ENCODE data around the gene CDHR5.
"Not testable (repeated sequence)": the region's sequence is repeated elsewhere in the genome, so short reads cannot be mapped to it uniquely, and the experiment has no call there.

Gene CDHR5, protein sequence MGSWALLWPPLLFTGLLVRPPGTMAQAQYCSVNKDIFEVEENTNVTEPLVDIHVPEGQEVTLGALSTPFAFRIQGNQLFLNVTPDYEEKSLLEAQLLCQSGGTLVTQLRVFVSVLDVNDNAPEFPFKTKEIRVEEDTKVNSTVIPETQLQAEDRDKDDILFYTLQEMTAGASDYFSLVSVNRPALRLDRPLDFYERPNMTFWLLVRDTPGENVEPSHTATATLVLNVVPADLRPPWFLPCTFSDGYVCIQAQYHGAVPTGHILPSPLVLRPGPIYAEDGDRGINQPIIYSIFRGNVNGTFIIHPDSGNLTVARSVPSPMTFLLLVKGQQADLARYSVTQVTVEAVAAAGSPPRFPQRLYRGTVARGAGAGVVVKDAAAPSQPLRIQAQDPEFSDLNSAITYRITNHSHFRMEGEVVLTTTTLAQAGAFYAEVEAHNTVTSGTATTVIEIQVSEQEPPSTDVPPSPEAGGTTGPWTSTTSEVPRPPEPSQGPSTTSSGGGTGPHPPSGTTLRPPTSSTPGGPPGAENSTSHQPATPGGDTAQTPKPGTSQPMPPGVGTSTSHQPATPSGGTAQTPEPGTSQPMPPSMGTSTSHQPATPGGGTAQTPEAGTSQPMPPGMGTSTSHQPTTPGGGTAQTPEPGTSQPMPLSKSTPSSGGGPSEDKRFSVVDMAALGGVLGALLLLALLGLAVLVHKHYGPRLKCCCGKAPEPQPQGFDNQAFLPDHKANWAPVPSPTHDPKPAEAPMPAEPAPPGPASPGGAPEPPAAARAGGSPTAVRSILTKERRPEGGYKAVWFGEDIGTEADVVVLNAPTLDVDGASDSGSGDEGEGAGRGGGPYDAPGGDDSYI

DNA sequence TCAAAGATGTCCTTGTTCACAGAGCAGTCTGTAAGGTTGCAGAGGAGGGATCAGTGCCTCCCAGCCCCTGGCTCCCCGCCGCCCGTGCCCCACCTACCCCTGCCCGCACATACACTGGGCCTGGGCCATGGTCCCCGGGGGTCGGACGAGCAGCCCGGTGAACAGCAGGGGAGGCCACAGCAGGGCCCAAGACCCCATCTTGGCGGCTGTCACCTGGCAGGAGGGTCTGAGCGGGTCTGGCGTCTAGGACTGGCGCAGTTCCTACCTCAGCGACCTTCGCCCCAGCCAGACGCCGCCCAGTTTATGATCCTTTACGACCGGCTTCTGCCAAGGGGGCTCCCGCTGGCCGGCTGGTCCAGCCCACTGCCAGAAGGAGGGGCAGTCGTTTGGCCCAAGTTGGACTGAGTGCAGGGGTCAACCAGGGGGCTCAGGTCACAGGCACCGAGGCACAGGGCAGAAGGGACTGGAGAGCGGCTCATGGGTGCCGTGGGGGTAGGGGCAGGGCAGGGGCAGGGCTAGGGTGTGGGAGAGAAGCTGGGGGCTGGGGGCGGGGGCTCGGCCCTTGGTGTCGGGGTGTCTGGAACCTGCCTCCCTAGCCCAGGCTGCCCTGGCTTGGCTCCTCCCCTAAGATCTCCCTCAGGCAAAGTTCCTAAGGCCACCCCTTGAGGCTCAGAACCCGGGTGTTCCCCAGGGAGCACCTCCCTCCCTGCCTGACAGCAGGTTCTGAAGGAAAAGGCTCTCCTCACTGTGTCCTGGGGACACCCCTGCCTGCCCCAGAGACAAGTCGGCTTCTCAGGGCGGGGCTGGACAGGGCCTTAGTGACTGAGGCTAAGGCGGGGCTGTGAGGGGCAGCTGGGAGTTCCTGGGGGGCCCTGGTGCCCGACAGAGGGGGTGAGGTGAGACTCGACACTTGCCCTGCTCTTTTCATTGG lies at the start of gene CDHR5:
TSS of gene CDHR5 (minus strand) at position 251 of the 931 bp plus-strand sequence. CDS start at position 198, 53 bp downstream.
- DNase-seq = no peak

DNA sequence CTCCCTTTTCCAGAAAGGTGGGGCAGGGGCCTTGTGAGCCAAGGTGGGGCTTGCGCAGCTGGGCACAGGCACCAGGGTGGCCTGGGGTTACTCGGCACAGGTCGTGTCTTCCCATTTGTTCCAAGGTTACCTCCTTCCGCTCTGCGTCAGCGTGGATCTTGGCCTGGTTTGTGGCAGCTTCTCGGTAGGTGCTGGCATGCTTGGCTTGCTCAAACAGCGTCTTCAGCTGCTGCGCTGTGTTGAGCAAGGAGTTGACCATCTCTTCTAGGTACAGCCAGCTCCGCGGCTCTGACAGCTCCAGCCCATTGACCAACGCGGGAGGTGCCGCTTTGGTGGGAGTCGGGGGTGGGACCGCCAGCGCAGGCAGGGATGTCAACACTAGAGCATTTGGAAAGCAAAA lies 49.7 kb upstream of the CDHR5 start:
- DNase-seq = no peak

DNA sequence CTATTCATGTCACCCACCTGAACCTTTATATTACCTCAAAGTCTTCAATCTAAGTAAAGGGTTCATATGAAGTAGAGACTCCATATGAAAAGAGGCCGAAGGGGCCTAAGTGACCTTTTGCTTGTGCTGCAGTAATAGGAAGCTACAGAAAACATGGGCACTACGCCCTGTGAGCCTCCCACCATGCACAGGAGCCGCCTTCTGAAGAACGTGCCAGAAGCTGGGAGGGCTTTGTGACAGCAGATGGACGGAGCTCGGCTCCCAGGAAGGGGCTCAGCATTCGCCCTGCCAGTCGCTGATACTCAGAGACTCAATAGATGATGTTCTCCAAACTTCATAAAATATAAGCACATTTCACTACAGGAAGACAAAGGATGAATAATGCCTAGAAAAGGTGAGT lies 49.1 kb upstream of the CDHR5 start:
- no peak for DNase-seq

DNA sequence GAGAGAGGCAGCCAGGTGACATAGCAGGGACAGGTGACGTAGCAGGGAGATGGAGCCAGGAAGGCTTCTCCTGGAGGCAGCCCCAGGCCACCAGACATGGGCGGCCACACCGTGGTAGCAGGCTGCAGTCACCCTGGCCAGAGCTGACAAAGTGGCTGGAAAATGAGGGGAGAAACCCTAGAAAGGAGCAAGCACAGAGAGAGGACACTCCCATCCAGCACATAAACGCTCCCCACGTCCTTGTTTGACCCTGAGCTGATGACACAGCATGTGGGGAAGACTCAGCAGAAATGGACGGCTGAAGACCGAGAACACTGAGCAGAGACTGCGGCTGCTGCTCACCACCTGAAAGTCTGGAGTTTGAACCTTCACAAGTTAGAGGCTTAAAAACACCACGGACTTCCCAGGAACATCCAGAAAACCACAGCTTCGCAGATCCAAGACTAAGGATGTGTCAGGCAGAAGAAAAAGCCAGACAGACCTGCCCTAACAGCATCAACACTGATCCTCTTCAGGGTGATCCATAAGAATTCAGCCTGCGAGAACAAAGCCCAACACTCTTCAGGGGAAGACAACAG lies 41.0 kb upstream of the CDHR5 start:
- DNase-seq = peak; percentile 21 to 29 (median 22)

DNA sequence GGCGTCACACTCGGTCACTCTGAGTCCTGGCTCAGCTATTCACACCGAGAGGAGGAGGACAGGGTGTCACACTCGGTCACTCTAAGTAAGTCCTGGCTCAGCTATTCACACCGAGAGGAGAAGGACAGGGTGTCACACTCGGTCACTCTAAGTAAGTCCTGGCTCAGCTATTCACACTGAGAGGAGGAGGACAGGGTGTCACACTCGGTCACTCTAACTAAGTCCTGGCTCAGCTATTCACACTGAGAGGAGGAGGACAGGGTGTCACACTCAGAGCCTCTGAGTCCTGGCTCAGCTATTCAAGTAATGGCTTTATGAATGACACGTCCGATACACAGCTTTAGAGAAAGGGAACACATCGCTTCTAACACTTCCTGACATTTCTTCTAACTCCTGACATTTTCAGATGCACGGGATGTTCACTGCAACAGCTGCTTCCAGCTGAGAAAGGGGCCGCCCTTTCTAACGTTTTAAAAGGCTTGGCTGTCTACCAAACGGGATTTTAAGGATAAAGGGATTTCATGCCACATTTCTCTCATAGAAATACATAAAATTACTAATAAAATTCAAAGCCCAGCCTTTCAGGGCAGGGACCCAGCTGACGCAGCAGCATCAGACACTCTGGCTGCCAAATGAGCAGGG lies 40.4 kb upstream of the CDHR5 start:
- DNase-seq = no peak

DNA sequence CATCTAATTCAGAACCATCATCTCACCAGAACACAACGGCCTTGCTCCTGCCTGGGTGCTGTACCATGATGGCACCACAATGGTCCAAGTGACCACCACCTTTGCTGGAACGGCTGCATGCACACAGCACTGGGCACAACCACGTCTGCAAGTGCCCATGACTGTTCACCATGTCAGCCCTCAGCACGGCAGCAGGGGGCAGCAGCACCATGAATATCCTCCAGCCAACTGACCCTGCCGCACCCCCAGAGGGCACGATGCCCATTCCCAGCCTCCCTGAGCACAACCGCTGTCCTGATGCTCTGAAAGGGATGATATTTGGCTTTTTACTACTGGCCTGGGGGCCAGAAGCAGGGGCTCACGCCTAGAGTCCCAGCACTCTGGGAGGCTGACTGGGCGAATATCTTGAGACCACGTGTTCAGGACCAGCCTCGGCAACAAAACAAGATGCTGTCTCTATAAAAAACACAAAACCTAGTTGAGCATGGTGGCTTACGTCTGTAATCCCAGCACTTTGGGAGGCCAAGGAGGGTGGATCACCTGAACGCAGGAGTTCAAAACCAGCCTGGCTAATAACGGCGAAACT lies 38.0 kb upstream of the CDHR5 start:
- peak; percentile 73 to 83 (median 75) for DNase-seq

DNA sequence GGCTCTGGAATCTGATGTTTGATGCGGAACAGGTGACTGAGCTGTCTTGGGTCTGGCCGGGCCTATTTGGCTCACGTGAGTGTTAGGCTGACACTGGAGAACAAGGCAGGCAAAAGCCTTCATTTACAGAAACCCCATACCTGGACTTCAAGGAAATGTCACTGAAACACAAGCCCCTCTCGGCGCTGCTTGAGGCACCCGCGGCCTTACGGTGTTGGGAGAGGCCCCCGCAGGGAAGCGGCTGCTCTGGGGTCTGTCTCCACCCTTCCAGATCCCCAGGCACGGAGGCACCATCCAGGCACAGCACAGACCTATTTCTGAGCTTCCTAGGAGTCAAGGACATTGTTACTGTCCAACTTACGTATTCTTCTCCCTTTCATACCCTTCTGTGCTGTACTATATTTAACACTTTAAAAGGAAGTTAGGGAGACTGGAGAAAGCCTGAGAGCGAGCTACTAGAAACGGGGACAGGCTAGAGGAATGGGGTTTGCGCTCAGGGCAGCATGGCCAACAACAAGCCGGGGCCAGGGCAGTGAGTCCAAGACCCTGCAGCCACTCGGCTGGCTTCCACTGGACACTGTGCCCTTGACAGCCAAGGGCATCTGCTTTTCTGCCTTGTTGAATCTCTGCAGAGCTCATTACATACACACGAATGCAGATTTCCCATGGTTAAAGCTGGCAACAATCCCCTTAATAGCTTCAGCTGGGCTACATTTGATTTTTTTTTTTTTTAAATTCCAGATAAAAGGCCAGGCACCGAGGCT lies 36.1 kb upstream of the CDHR5 start:
- DNase-seq = no peak

DNA sequence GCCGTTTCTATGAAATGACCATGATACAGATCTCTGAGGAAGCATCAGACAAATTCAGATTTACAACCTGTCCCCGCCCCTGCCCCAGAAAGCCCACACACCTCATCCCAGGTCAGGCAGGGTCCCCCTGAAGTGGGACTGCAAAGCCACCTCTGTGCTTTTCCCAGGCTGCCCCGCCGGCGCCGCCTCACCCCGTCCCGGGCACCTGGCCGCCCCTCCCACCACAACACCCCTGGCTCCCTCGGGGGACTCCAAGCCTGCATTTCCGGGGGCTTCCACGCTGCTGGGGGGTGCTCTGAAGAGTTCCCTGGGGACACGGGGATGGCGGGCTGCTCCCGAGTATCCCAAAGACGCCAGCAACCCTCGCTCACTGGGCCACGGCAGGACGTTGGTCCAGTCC lies 35.5 kb upstream of the CDHR5 start:
- no peak for DNase-seq

DNA sequence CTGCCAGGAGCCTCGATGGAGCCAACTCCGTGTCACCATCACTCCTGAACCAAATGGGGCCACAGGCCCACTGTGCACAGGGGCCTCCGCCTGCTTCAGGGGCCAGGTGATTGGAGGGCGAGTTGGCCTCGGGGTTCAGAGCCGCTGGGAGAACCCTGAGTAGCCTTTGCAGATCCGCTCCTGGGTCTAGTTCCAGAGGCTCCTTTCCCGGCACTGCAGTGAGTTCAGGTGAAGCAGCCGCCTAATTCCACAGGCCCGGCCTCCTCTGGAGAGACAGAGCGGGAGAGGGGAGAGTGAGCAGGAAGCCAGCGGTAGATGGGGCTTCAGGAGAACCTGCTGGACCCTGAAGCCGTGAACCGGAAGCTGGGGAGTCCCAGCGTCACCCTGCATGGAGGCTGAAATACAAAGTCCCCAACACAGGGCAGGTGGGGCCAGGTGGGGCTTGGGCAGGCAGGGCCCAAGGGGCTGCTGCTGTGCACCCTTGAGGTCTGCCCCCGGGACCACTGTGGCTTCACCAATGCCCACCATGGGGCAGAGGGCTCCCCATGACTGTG lies 34.9 kb upstream of the CDHR5 start:
- no peak for DNase-seq

DNA sequence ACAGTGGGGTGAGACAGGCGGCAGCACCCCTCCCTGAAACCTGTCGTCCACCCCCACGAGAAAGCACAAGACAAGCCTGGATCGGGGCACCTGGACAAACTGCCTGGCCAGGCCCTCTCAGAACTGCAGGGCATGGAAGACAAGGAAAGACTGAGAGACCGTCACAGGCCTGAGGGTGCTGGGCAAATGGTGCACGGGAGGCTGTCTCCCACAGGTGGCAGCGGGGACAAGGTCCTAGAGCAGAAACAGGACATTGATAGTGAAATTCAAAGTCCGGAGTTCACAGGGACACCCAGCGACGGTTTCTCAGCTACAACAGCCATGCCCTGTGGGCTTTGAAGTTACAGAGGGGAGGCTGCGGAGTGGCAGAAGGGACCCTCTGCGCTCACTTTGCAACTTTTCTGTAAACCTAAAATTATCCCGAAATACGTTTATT lies 33.0 kb upstream of the CDHR5 start:
- DNase-seq = no peak

DNA sequence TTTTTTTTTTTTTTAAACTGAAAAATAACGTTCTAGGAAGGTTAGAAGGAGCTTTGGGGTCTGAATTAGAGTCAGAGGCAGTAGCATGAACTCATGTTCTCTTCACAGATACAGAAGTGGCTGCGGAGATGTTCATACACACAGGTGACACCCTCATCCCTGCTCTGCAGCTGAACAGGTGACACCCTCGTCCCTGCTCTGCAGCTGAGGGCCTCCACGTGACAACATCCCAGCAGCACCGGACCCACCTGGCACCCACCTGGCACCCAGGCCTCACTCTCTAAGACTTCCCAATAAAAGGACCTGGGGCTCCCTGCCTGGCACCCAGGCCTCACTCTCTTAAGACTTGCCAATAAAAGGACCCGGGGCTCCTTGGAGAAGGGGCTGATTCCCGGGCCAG lies 32.1 kb upstream of the CDHR5 start:
- DNase-seq = no peak

DNA sequence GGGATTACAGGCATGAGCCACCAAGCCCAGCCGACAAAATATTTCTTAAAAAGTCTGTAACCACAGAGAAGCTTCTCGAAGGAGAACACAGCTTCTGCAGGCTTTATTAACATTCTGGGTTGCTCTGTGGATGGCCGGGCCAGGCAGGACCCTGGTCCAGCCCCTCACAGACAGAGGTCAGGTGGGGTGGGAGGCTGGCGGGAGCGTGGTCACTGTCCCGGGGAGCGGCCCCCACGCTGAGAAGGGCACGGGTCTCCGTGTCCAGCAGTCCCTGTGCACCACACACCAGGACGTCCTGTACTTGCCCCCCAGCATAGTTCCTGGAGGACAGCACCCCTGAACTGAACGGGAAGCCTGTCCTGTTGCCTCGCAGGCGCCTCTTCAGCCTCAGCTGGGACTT lies 31.7 kb upstream of the CDHR5 start:
- DNase-seq = no peak

DNA sequence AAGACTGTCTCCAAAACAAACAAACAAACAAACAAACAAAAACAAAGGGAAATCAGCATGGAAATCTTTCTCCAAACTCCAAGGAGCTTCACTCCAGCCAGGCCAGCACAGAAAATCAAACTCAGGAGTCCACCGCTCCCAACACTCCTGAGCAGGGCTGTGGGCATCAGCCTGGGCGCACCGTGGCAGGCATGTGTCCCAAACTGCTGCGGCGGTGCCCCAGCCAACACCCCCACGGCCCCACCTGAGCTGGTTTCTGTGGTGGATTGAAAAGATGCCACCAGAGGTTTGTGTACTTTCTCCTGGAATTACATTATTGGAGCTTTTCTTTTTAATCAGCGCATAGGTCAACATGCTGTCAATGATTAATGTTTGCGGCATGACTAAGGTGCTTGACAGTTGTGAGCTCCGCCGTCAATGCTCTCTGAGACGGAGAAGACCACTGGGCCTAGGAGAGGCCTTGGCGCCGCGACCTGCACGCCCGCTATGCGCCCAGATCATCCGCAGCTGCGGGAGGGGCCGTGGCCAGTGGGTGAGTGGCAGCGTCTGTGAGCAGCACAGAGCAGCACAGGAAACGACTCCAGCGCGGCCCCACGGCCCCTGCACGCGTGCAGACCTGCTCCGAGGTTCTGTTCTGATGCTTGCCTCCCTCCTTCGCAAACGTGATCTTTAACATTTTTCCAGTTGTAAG lies 30.4 kb upstream of the CDHR5 start:
- no peak for DNase-seq

DNA sequence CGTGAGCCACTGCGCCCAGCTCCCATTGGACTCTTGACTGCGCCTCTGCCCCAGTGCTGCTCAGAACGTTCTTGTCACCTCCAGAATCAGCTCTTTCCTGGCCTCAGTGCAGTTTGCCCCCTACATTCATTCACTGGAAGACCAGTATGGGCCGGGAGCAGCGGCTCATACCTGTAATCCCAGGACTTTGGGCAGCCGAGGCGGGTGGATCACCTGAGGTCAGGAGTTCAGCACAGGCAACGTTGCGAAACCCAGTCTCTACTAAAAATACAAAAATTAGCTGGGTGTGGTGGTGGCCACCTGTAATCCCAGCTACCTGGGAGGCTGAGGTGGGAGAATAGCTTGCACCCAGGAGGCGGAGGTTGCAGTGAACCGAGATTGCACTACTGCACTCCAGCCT lies 29.7 kb upstream of the CDHR5 start:
- DNase-seq = not testable (repeated sequence)

DNA sequence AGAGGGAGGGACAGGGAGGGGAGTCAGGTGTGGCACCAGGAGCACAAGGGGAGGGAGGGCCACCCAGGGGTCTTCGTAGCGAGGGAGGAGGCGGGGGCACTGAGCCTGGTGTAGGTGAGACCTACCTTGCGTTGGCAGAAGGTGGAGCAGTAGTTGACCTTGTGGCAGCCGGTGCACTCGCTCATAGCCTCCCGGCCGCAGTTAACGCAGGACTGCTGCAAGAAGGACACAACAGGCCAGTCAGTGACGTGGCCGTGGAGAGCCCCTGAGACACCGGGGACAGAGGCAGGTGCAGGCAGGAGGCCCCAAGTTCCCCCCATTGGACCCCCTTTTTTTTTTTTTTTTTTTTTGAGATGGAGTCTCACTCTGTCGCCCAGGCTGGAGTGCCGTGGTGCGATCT lies 29.1 kb upstream of the CDHR5 start:
- no peak for DNase-seq

DNA sequence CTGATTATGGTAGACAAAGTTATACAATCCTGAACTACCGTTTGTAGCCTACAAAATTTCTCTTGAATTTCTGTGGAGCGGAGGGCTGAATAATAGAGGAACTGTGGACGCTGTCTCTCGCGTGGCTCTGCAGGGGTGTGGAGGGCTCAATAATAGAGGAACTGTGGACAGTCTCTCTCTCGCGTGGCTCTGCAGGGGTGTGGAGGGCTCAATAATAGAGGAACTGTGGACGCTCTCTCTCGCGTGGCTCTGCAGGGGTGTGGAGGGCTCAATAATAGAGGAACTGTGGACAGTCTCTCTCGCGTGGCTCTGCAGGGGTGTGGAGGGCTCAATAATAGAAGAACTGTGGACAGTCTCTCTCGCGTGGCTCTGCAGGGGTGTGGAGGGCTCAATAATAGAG lies 28.4 kb upstream of the CDHR5 start:
- DNase-seq = peak in 1 of 3 donors; percentile 29

DNA sequence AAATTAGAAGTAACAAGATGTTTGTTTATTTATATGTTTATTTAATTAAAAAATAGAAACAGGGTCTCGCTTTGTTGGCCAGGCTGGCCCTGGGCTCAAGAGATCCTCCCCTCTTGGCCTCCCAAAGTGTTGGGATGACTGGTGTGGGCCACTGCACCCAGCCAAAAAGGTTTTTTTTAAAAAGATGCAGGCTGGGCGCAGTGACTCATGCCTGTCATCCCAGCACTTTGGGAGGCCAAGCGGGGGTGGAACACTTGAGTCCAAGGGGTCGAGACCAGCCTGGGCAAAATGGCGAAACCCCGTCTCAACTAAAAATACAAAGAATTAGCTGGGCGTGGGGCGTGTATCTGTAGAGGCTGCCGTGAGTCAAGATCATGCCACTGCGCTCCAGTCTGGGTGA lies 25.7 kb upstream of the CDHR5 start:
- DNase-seq = no peak

DNA sequence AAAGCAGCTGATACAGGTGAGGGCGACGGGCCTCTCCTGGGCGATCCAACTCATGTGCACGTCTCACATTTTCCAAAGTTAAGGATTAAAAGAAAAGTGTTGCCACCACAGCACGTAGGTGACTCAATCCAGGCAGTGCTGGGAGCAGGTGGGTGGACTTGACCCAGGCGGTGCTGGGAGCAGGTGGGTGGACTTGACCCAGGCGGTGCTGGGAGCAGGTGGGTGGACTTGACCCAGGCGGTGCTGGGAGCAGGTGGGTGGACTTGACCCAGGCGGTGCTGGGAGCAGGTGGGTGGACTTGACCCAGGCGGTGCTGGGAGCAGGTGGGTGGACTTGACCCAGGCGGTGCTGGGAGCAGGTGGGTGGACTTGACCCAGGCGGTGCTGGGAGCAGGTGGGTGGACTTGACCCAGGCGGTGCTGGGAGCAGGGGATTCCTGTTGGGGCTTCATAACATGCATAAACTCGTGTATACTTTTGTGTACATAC lies 23.0 kb upstream of the CDHR5 start:
- not testable (repeated sequence) for DNase-seq

DNA sequence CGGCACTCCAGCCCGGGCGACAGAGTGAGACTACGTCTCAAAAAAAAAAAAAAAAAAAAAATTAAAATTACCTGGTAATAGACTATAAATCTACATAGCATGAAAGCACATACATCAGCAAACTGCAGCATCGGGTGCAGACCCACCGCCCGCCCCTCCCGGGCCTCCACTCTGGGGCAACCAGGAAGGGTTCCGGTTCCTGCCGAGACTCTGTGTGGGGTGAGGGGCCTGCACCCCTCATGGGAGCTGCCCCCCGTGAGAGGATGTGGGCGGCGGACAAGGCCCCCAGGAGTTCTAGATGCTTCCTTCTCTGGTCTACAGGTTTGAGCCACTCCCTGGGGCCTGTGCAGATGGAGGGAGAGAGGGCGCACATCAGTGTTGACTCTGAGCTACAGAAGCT lies 21.5 kb upstream of the CDHR5 start:
- no peak for DNase-seq

DNA sequence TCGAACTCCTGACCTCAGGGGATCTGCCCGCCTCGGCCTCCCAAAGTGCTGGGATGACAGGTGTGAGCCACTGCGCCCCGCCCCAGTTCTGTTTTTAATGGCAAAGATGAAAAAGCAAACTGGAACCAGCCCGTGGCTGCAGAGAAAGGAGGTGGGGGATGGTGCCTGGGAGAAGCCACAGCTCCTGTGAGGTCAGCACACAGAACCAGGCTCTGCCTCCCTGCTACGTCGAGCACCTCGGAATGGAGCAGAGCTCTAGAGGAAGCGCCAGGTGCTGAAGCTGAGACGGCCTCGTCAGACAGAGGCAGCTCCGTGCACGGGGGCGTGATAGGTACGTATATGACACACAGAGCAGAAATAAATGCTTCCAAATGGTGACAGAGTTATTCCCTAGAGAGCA lies 20.8 kb upstream of the CDHR5 start:
- no peak for DNase-seq

Measured in suppressor macrophage treated with lipopolysaccharide for 1 hour (primary cell).